NCI-H1930 (cell line): Measurements from ENCODE around the gene ZSCAN5A.
A peak's percentile ranks its signal among the peaks of the same experiment; 100 is the strongest.
"Not testable (repeated sequence)": the region's sequence is repeated elsewhere in the genome, so short reads cannot be mapped to it uniquely, and the experiment has no call there.

Experiments
- DNase-seq, 2 experiments: peaks; one replicate each; lab custom pipeline; 2025; lab: John Stamatoyannopoulos, UW

The ZSCAN5A gene

DNA sequence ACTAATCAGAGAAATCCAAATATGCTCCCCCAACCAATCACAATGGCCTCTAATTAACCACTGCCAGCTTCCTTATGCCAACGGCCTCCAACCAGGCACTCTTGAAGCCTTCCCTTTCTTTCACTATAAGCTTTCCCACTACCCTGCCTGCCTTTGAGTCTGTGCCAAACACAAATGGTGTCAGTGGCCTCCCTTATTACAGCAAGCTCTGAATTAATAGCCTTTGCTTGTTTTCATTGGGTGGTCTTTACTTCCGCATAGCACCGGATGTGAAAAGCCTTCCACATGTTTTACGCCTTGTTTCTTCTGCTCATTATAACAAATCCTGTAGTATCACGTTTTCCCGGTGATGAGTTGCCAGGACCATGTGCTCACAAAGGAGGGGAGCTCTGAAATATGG lies 43.5 kb downstream of the ZSCAN5A start:
- no peak for DNase-seq

- DNase-seq, result no peak
Observed at GRCh38 chr19:56270676-56271075, 44.0 kb downstream of the ZSCAN5A start.

DNA sequence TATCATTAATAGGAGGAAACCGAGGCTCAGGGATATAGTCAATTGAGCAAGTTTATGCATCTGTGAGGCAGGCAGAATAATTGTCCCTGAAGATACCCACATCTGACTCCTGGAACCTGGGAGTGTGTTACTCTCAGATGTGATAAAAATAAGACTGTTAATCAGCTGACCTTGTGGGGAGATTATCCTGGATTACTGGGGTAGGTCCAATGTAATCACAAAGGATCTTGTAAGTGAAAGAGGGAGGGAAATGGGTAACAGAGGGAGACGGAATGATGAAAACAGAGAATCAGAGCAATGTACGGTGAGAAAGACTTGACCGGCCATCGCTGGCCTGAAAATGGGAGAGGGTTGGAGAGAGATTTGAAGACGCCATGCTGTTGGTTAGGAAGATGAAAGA lies 45.3 kb downstream of the ZSCAN5A start:
- no peak for DNase-seq

GRCh38 chr19:56266051-56266450 lies 48.6 kb downstream of the ZSCAN5A start:
- DNase-seq, result no peak

GRCh38 chr19:56263319-56263718 lies 51.3 kb downstream of the ZSCAN5A start:
- no peak for DNase-seq

DNA sequence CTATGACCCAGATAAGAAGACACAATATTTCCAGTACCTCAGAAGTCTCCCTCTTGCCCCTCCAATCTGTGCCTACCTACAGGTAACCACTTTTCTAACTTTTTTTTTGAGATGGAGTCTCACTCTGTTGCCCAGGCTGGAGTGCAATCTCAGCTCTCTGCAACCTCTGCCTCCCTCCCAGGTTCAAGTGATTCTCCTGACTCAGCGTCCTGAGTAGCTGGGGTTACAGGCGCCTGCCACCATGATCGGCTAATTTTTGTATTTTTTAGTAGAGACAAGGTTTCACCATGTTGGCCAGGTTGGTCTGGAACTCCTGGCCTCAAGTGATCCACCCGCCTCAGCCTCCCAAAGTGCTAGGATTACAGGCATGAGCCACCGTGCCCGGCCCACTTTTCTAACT lies 52.7 kb downstream of the ZSCAN5A start:
- not testable (repeated sequence) for DNase-seq

GRCh38 chr19:56261145-56261544 lies 53.5 kb downstream of the ZSCAN5A start:
- no peak for DNase-seq

- DNase-seq, result no peak
Observed at GRCh38 chr19:56258272-56258671, 56.4 kb downstream of the ZSCAN5A start.

GRCh38 chr19:56253737-56254136 lies 60.9 kb downstream of the ZSCAN5A start:
- peak in 1 of 2 experiments; percentile 55 for DNase-seq

DNA sequence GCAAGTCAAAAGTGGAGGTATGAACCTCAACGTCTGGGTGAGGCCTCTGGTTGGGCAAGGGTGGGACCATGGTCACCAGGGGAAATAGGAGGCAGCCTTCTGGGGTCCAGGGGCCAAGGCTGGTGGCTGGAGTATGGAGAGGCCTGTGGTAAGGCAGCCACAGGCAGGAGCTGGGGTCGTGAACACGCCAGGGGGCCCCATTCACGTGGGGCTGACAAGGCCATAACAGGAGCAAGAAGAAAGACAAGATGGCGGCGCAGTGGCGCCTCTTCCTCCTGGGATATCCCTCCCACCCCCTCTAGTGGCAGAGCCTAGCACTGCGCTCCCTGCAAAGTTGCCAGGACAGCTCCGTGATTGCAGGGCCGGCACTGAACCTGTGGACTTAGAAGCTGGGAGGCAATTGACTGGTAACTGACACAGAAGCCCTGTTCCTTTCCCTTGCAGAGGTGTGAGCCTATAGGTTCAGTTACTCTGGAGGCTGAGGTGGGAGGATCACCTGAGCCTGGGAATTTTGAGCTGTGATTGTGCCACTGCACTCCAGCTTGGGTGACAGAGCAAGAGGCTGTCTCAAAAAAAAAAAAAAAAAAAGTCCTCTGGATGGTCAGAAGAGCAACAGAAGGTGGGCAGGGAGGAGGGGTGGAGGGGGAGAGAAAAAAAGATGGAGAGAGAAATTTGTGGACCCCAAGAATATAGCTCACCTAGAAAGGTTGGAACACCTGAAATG lies 61.8 kb downstream of the ZSCAN5A start:
- DNase-seq, result peak; percentile 35 to 50

DNA sequence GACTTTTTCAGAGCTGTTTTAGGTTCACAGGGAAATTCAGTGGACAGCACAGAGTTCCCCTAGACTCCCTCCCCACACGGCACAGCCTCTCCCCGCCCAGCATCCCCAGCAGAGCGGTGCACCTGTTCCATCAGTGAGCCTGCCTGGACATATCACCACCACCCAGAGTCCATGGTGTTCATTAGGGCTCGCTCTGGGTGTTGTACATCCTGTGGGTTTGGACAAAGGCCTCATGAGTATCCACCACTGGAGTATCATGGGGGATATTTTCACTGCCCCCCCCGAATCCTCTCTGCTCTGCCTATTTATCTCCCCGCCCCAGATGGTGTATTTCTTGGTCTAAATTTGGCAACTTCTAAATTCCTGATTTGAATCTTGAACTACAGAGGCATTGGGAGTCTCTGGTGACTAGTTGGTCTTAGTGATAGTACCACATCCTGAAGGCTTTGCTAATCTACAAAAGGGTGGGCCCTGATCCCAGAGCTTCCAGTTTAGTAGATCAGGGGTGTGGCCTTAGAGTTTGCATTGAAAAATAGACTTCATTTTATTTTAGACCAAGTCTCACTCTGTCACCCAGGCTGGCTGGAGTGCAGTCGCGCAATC lies 65.8 kb downstream of the ZSCAN5A start:
- DNase-seq, result not testable (repeated sequence)

- DNase-seq, result not testable (repeated sequence)
Observed at GRCh38 chr19:56245764-56246163, 68.9 kb downstream of the ZSCAN5A start.

- no peak for DNase-seq
Observed at GRCh38 chr19:56245121-56245740, 69.4 kb downstream of the ZSCAN5A start.

DNA sequence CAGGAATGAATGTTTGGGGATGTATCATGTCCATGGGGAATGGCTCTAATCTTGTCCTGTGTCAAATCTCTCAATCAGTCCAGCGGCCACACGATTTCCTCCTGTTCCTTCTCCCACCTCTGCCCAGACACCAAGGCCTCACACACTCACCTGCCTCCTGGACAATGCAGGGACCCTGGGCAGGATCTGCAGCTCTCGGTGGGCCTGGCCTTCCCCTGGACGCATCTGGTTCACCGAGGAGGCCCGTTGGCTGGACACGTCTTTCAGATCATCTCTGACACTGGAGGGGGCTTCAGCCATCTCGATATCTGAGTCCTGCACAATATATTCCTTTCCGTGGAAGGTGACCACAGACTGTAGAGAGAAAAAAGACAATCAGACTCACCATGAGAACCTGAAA lies 91.2 kb downstream of the ZSCAN5A start:
- DNase-seq, result no peak

DNA sequence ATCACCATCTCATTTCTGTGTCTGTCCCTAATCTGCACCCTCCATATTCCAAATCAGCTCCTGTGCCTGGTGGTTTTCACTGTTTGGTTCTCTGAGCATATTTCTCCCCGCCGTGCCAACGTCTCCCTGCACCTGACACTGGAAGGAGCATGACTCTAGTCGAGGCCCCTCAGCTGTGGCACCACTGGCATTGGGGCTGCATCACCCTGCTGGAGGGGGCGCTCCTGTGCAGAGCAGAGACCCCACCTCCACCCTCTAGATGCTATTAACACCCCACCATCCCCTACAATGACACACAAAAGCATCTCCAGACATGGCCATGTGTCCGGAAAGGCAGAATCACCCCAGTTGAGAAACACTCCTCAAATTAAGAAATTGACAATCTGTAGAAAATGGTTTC lies 91.7 kb downstream of the ZSCAN5A start:
- DNase-seq, result no peak

DNA sequence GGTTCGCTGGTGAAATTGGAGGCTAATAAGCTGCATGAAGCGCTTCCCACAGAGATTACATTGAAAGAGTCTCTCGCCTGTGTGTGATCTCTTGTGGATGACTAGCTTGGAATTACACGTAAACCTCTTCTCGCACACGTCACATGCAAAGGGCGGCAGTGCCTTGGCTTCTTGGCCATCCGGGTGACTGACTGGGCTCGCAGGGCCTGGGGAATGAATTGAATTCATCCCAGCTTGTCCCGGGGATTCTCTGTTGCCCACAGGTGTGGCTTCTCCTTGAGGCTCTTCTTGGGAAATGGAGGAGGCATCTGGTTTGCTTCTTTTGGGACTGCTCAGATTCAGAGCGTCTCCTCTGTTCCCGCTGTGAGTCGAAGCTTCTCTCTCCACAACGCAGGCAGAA lies 92.8 kb downstream of the ZSCAN5A start:
- DNase-seq, result no peak

DNA sequence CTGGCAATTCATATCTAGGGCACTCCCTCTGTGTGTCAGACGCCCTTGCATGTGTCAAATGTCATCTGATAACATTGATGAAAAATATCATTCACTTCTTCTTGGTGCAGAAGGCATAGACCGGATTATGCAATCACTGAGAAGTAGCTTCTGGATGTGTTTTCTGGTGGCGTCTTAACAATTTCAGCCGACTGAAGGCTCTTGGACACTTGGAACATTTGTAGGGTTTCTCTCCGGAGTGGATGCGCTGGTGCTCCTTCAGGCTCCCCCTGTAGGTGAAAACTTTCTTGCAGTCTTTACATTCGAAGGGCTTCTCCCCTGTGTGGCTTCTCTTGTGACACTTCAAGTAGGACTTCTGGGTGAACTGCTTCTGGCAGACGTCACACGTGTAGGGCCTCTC lies 93.2 kb downstream of the ZSCAN5A start:
- DNase-seq, result not testable (repeated sequence)

- DNase-seq, result no peak
Observed at GRCh38 chr19:56218961-56219360, 95.7 kb downstream of the ZSCAN5A start.

GRCh38 chr19:56217039-56217949 lies 97.3 kb downstream of the ZSCAN5A start:
- no peak for DNase-seq

- no peak for DNase-seq
Observed at GRCh38 chr19:56211718-56212117, 102.9 kb downstream of the ZSCAN5A start.

GRCh38 chr19:56210036-56210435 lies 104.6 kb downstream of the ZSCAN5A start:
- not testable (repeated sequence) for DNase-seq

GRCh38 chr19:56209091-56209490 lies 105.5 kb downstream of the ZSCAN5A start:
- no peak for DNase-seq
